GM12874 (cell line): ENCODE results near the gene LRP3.

Source experiments
- CTCF ChIP-seq: IDR thresholded peaks from 2 replicates; pipeline ENCODE4 v1.5.1; 2011; ENCODE audit warnings: low read depth, mild to moderate bottlenecking, control low read depth, low read length, moderate library complexity; ENCODE audit not compliant: insufficient read depth

The LRP3 gene

GRCh38 chr19:33247441-33247819 lies 53.3 kb downstream of the LRP3 start:
- no peak for TF ChIP-seq CTCF

- no peak for TF ChIP-seq CTCF
These were observed 54.0 kb downstream of the LRP3 start for GRCh38 chr19:33248104-33248503.

- TF ChIP-seq CTCF = no peak
These were observed 54.4 kb downstream of the LRP3 start for GRCh38 chr19:33248553-33248953.

- no peak for TF ChIP-seq CTCF
These were observed 55.0 kb downstream of the LRP3 start for GRCh38 chr19:33248954-33249613.

- TF ChIP-seq CTCF = no peak
These were observed 55.7 kb downstream of the LRP3 start for GRCh38 chr19:33249740-33250366.

GRCh38 chr19:33250500-33250899 lies 56.4 kb downstream of the LRP3 start:
- no peak for TF ChIP-seq CTCF

GRCh38 chr19:33251076-33251475 lies 56.9 kb downstream of the LRP3 start:
- TF ChIP-seq CTCF = no peak
